ENCODE measurements around the gene DYSF. TPM values are rescaled to one million over a fixed set of nuclear protein-coding genes. Genes with fewer than 3 reads are reported as not detected.

The DYSF gene
- total RNA-seq, 1 experiment from 2014 or later = 0.89 TPM

- Histone ChIP-seq H3K9ac (ENCODE audit: low read length) (no peak overlapping the region), H3K4me3 (replicated peaks in 1 of 2; ENCODE audit: low read depth in 1 of 2, low read length in 2 of 2) (no peak overlapping the region), H3K9me3 (ENCODE audit: control insufficient read depth in 1 of 2, insufficient read depth in 1 of 2, low read depth in 1 of 2, low read length in 2 of 2) (no peaks in the 10 kb centered on the region), H3K9me2 (ENCODE audit: insufficient read depth) (no peaks in the 10 kb centered on the region), H3K27me3 (ENCODE audit: insufficient read depth, low read length) (no peaks in the 10 kb centered on the region), H3K4me1 (ENCODE audit: control insufficient read depth in 1 of 2, insufficient read depth in 2 of 2, low read length in 2 of 2) (no peaks in the 10 kb centered on the region), H3K79me2 (ENCODE audit: insufficient read depth, low read length) (no peaks in the 10 kb centered on the region), H4K20me1 (ENCODE audit: insufficient read depth) (no peaks in the 10 kb centered on the region), H3K4me2 (ENCODE audit: low read length) (no peak overlapping the region), H3K27ac (ENCODE audit: low read depth, low read length) (no peak overlapping the region), H3K36me3 (ENCODE audit: control insufficient read depth in 1 of 2, insufficient read depth in 2 of 2, low read length in 2 of 2) (no peaks in the 10 kb centered on the region), H2AFZ (ENCODE audit: low read depth, low read length, poor library complexity, severe bottlenecking) (no peak overlapping the region)
- no peak for TF ChIP-seq POLR2A (IDR thresholded peaks at IDR 0.05; ENCODE audit: borderline replicate concordance, extremely low read depth, insufficient read depth, insufficient read length)
- no peak for TF ChIP-seq ZFX (IDR thresholded peaks at IDR 0.05)
- no peak for TF ChIP-seq EZH2 (IDR thresholded peaks at IDR 0.05)
- TF ChIP-seq RAD21 (IDR thresholded peaks at IDR 0.05; ENCODE audit: low read depth) = no peak
- TF ChIP-seq, protein P1, sequence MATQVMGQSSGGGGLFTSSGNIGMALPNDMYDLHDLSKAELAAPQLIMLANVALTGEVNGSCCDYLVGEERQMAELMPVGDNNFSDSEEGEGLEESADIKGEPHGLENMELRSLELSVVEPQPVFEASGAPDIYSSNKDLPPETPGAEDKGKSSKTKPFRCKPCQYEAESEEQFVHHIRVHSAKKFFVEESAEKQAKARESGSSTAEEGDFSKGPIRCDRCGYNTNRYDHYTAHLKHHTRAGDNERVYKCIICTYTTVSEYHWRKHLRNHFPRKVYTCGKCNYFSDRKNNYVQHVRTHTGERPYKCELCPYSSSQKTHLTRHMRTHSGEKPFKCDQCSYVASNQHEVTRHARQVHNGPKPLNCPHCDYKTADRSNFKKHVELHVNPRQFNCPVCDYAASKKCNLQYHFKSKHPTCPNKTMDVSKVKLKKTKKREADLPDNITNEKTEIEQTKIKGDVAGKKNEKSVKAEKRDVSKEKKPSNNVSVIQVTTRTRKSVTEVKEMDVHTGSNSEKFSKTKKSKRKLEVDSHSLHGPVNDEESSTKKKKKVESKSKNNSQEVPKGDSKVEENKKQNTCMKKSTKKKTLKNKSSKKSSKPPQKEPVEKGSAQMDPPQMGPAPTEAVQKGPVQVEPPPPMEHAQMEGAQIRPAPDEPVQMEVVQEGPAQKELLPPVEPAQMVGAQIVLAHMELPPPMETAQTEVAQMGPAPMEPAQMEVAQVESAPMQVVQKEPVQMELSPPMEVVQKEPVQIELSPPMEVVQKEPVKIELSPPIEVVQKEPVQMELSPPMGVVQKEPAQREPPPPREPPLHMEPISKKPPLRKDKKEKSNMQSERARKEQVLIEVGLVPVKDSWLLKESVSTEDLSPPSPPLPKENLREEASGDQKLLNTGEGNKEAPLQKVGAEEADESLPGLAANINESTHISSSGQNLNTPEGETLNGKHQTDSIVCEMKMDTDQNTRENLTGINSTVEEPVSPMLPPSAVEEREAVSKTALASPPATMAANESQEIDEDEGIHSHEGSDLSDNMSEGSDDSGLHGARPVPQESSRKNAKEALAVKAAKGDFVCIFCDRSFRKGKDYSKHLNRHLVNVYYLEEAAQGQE (IDR thresholded peaks at IDR 0.05; ENCODE audit: low read depth) = no peak
- TF ChIP-seq ATF3 (IDR thresholded peaks at IDR 0.05) = no peak
- no peak for TF ChIP-seq TCF7L2 (IDR thresholded peaks at IDR 0.05; ENCODE audit: borderline replicate concordance, extremely low read depth, insufficient read depth, insufficient read length)
- TF ChIP-seq CBX3 (IDR thresholded peaks at IDR 0.05; ENCODE audit: low read depth) = no peak
- TF ChIP-seq SIN3A (IDR thresholded peaks at IDR 0.05; ENCODE audit: low read depth) = no peak
- no peak for TF ChIP-seq EZH2phosphoT487 (IDR thresholded peaks at IDR 0.05; ENCODE audit: borderline replicate concordance)
- TF ChIP-seq CEBPB (IDR thresholded peaks at IDR 0.05; ENCODE audit: low read depth) = no peak
- TF ChIP-seq POLR2AphosphoS5 (IDR thresholded peaks at IDR 0.05; ENCODE audit: low read depth, low read length) = no peak
- no peak for TF ChIP-seq ELF1 (IDR thresholded peaks at IDR 0.05; ENCODE audit: borderline replicate concordance, low read depth)
- ChIA-PET RAD21 (ENCODE audit: low non-redundant PET in 1 of 2, low total read pairs in 2 of 2, uncharacterized antibody in 2 of 2, unreplicated experiment in 2 of 2) (no interaction called here), POLR2A (no interaction called here), CTCF (no interaction called here)
- BruUV-seq (replicated peaks) = no TSS peak
- ATAC-seq = no peak
- intact Hi-C loops (cut with micrococcal nuclease) = no loop called here
- no peak for DNase-seq (ENCODE audit: low read depth, low spot score)
Measured at GRCh38 chr2:71702071-71702970, 249.0 kb downstream of the DYSF start.
